SK-MEL-5 (cell line): Measurements from ENCODE around the gene MYH16. TPM values are rescaled to one million over a fixed set of nuclear protein-coding genes. Genes with fewer than 3 reads are reported as not detected.
A peak's percentile ranks its signal among the peaks of the same experiment; 100 is the strongest.
"Not testable (repeated sequence)": the region's sequence is repeated elsewhere in the genome, so short reads cannot be mapped to it uniquely, and the experiment has no call there.

Experiments used
- DNase-seq: peaks from one replicate; pipeline ENCODE4 v3.0.0-alpha.2; 2016; ENCODE audit warnings: low read depth, low spot score
- in situ Hi-C: cut with HindIII; loops from 2 replicates; pipeline ENCODE4 v1.10.0; 2016; ENCODE audit warnings: low sequenced_read_pairs, high pct_unique_total_duplicates, low pct_unique_long_range_greater_than_20kb
- total RNA-seq: library from RNA; depleted of rRNA; stranded (reverse); fragments of >200 nt; shearing (Covaris generic); gene quantifications from 2 replicates; pipeline ENCODE4 v1.2.3, GENCODE V29; 2014

Gene MYH16
- total RNA-seq, 1 experiment from 2014 or later: not detected

DNA sequence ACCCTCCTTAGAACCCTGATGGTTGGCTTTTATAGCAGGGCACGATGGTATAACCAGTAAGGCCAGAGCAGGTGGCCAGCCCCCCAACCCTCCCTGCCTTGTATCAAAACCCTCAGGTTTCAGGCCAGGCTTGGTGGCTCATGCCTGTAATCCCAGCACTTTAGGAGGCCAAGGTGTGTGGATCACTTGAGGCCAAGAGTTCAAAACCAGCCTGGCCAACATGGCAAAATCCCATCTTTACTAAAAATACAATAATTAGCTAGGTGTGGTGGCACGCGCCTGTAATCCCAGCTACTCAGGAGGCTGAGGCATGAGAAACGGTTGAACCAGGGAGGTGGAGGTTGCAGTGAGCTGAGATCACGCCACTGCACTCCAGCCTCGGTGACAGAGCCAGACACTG is 50.0 kb downstream of the MYH16 start:
- DNase-seq: not testable (repeated sequence)
- in situ Hi-C loops: loop anchor here (25.0 kb wide), 1 partner anchor 235 kb away; no protein-coding TSS in a partner anchor

DNA sequence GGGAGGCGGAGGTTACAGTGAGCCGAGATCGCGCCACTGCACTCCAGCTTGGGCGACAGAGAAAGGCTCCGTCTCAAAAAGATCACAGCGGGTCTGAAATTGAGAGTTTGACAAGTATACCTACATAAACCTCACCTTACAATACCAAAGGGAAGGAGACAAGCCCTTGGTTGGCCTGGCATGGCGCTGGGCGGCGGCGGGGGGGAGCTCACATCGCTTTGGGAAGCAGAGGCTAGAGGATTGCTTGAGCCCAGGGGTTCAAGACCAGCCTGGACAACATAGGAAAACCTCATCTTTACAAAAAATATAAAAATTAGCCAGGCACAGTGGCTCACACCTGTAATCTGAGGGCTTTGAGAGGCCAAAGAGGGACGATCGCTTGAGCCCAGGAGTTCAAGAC is 51.9 kb downstream of the MYH16 start:
- in situ Hi-C loops: loop anchor here (25.0 kb wide), 1 partner anchor 237 kb away; no protein-coding TSS in a partner anchor
- no peak for DNase-seq

DNA sequence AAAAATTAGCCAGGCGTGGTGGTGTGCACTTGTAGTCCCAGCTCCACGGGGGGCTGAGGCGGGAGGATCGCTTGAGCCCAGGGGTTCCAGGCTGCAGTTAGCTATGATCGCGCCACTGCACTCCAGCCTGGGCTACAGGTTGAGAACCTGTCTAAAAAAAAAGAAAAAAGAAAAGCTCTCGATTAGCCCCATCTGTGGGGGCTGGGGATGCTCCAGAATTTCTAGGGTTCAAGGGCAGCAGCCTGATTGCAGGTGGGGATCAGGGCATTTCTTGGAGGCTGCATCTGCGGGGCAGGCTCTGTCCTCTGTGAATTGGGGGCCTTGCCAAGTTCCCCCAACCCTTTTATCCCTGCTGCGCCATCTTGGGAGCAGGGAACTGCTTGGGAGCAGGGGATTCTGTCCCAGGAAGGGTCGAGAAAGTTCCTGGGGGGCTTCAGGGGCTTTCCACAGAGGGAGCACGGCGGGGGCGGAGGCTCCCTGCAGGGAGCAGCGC is 52.4 kb downstream of the MYH16 start:
- in situ Hi-C loops: no loop called here
- DNase-seq: no peak

DNA sequence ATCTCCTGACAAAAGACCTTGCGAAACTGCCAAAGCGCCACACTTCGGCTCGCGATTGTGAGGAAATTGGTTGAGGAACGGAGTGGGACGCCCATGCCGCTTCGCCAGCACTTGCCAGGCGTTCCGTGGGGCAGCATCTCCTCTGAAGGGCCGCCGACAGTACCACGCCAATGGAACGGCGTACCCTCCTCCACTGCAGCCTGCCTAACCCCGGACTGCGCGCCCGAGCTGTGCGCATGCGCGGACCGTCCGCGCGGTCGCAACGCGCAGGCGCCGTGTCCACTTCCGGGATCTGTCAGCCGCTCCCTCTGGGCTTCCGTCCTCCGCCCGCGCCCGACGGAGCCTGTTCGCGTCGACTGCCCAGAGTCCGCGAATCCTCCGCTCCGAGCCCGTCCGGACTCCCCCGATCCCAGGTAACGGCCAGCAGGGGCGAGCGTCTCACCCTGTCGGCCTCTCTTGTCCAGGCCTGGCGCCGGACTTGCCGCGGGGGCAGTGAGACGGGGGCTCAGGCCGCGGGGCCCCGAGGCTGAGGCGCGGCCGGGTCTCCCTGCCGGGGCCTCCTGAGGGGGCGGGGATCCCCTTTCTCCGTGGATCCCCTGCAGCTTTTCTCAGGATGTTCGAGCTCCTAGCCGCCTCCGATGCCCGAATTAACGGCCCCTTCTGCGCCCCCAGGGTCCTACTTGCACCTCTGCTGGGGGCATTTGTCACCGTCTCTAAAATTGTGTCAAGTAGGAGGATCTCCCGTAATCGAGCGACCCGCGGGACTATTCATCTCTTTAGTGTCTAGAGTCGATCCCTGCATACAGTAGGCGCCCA is 53.2 kb downstream of the MYH16 start, which contains the start of gene ARPC1A:
ARPC1A (plus strand) TSS at position 307 of the 816 bp plus-strand sequence. CDS start 7,456 bp downstream, outside the sequence.
- in situ Hi-C loops: no loop called here
- DNase-seq: peak; percentile 96

DNA sequence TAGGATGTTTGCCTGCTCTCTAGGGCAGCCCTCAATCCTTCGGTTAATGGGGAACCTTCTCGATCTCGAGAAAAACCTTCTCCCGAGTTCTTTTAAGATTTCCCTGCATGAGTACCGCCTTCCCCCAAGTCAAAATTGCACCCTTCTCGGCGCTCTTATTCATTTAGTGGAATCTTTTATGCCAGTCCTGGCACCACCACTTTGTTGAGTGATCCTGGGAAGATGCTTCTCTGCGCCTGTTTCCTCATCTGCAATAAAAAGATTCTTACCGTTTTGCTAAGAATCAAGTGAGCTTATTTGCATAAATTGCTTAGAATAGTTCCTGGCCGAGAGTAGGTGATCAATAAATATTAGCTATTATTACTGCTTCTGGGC is 53.8 kb downstream of the MYH16 start:
- DNase-seq: no peak
- in situ Hi-C loops: no loop called here

DNA sequence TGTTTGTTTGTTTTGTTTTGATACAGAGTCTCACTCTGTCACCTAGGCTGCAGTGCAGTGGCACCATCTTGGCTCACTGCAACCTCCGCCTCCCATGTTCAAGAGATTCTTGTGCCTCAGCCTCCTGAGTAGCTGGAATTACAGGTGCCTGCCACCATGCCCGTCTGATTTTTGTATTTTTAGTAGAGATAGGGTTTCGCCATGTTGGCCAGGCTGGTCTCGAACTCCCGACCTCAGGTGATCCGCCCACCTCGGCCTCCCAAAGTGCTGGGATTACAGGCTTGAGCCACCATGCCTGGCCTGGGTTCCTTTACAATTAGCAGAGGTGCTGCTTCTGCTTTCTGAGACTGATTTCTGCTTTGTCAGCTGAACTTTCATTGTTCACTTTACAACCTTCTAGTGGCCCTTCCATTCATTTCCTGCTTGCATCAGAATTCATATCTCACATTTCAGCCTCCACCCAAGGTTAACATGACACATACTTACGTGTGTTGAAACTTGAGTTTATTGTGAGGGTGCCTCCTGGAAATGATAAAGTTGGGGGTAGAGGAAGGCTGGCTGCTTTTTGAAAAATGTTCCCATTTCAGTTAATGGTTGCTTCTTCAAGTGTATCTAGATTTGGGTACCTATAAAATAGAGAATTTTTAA is 57.8 kb downstream of the MYH16 start:
- in situ Hi-C loops, DNase-seq: not testable (repeated sequence)

DNA sequence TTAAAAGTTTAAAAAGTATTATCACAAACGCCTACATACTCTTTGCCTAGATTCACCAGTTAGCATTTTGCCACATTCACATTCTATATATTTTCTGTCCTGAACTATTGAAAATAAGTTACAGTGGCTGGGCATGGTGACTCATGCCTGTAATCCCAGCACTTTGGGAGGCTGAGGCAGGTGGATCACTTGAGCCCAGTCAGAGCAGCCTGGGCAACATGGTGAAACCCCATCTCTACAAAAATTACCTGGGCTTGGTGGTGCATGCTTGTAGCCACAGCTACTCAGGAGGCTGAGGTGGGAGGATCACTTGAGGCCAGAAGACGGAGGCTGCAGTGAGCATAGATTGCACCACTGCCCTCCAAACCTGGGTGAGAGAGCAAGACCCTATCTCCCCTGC is 58.4 kb downstream of the MYH16 start:
- DNase-seq: no peak
- in situ Hi-C loops: no loop called here

DNA sequence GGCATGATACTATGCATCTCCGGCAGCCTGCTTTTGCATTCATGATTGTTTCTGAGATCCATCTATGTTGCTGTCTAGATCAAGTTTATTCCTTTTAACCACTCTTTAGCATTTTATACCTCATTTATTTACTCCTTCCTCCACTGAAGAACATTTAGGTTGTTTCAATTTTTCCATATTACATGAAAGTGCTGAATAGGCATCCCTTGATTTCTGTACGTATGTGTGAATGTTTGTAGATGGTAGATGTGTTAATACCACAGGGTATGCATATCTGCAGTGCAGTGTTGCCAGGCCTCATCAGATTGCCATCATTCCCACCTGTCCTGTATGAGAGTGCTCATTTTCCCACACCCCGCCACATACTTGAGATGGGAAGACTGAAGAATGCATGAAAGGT is 67.0 kb downstream of the MYH16 start:
- in situ Hi-C loops: no loop called here
- DNase-seq: no peak

DNA sequence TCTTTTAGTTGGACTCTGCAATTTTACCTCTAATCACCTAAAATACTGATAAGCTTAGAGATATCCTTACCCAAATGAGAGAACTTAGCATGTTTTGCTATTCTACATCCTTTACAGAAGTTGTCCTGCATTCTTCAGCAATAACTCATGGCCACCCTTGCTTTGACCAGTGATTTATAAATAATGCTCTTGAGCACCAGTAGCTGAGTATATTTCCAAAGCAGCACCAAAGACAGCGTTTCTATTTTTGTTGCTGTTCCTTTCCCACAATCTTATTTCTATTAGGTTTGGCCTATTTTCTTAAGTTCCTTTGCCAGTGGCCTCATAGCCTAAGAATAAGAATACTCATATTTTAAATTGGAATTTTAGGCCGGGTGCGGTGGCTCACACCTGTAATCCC is 68.0 kb downstream of the MYH16 start:
- in situ Hi-C loops: no loop called here

DNA sequence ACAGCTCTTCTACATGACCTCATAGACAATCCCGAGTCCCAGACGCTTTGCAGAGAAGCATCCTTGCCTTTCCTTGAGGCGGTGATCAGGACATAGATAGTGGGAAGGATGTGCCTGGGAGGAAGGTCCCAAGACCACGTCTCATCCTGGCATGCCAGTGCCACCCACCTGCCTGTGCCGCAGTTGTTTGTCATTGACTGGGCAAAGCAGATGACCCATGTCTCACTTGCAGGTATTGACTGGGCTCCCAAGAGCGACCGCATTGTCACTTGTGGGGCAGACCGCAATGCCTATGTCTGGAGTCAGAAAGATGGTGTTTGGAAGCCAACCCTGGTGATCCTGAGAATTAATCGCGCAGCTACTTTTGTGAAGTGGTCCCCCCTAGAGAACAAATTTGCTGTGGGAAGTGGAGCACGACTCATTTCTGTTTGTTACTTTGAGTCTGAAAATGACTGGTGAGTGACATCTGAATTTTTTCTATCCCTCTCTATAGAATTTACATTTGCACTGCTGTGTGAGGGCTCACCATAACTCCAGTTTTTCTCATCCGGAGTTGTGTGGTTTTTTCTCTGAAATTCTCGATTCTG is 71.5 kb downstream of the MYH16 start:
- DNase-seq: no peak
- in situ Hi-C loops: no loop called here

More for the DNA sequence above, 68.0 kb downstream of the MYH16 start:
- DNase-seq: no peak

DNA sequence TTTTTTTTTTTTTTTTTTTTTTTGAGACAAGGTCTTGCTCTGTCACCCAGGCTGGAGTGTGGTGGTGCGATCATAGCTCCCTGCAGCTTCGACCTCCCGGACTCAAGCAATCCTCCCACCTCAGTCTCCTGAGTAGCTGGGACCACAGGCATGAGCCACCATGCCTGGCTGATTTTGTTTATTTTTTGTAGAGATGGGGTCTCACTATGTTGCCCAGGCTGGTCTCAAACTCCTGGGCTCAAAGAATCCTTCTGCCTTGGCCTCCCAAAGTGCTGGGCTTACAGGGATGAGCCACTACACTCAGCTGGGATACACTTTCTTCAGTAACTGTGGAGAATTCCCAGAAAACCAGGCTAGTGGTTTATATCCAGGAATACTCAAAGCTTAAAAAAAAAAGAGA is 78.0 kb downstream of the MYH16 start:
- DNase-seq, in situ Hi-C loops: not testable (repeated sequence)

DNA sequence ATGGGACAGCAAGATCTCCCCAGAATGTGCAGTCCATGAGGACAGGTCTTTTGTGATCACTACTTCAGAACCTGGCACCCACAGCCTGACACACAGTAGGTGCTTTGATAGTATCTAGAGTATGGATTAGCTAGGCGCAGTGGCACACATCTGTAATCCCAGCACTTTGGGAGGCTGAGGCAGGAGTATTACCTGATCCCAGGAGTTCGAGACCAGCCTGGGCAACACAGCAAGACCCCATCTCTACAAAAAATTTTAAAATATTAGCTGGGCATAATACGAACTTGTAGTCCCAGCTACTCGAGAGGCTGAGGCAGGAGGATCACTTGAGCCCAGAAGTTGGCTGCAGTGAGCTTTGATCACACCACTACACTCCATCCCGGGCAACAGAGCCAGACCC is 79.6 kb downstream of the MYH16 start:
- in situ Hi-C loops: no loop called here
- DNase-seq: no peak

DNA sequence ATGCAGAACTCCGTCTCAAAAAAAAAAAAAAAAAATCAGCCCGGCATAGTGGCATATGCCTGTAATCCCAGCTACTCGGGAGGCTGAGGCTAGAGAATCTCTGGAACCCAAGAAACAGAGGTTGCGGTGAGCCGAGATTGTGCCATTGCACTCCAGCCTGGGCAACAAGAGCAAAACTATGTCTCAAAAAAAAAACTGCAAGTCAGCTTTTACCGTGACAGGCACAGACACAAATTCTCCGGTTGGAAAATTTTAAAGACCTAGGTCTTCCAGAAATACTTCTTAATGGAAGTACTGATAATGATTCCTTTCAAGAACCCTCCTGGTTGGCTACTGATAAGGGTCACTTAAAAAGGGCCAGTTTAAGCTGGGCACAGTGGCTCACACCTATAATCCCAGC is 82.5 kb downstream of the MYH16 start:
- no peak for DNase-seq
- in situ Hi-C loops: no loop called here

DNA sequence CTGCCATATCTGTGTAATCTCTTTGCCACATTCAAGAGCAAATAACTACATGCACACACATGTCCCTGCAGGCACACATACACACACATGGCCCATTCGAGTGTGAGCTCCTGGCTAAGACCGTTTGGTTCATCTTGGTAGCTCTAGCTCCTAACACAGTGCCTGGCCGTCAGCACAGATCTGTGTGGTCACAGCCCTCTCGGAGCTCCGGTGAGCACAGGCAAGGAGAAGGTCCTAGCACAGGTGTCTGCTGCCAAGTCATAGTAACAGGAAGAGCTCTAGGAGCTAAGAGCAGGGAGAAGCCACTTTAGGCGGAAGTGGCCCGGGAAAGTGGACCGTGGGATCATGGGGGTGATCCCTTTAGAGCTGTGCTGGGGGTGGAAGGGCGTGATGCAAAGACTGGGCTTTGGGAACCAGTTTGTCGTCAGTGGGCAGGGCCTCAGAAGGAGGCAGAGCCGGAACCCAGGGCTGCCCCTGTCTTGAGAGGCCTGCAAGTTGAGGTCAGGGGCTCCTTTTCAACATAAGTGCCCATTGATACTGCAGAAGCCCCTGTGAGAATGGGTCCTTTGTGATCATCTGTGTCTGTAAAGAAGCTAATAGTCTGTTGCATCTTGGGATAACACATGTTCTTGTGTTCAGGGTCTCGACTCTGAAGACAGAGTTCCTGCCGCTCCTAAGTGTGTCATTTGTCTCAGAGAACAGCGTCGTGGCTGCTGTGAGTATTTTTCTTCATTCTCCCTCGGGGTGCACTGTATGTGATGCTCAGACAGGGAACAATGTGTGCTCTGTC is 85.3 kb downstream of the MYH16 start:
- DNase-seq: peak; percentile 100
- in situ Hi-C loops: no loop called here

DNA sequence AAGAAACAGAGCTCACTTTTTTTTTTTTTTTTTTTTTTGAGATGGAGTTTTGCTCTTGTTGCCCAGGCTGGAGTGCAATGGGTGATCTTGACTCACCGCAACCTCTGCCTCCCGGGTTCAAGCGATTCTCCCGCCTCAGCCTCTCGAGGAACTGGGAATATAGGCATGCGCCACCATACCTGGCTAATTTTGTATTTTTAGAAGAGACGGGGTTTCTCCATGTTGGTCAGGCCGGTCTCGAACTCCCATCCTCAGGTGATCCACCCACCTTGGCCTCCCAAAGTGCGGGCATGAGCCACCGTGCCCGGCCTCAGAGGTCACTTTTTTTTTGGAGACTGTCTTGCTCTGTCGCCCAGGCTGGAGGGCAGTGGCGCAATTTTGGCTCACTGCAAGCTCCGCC is 85.9 kb downstream of the MYH16 start:
- in situ Hi-C loops, DNase-seq: not testable (repeated sequence)

DNA sequence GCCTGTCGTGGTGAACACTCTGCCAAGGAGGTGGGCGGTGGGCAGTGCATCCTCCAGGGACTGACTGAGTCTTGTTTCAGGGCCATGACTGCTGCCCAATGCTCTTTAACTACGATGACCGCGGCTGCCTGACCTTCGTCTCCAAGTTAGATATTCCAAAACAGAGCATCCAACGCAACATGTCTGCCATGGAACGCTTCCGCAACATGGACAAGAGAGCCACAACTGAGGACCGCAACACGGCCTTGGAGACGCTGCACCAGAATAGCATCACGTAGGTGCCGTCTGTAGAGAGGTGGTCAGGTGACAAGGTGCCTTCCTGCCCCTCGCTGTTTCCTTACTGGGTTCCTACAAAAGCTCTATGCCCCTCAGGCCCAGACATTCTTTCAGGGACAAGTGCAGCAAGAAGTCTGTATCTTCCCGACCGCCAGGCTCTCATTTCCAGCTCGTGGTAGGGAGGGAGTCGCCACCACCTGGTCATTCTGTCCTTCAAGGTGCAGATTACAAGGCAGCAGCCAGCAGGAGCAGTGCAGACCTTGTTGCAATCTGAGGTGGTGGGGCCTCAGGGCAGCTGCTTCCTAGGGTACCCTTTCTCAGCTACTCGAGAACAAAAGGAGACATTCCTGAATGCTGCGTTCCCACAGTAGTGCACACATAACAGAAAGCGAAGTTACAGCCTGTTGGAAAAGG is 87.0 kb downstream of the MYH16 start:
- no peak for DNase-seq
- in situ Hi-C loops: no loop called here
